IgD-negative memory B cell (primary cell): ENCODE data around the gene WDR33. TPM values are rescaled to one million over a fixed set of nuclear protein-coding genes. Genes with fewer than 3 reads are reported as not detected.
"Not testable (repeated sequence)": the region's sequence is repeated elsewhere in the genome, so short reads cannot be mapped to it uniquely, and the experiment has no call there.

Experiments used
- H3K27ac Mint-ChIP-seq, 3 donors: one replicate each; pipeline ENCODE4 v1.8.0; 2020 to 2022; ENCODE audit warnings: mild to moderate bottlenecking in 3 of 3, mixed read lengths in 3 of 3, moderate library complexity in 1 of 3
- H3K27me3 Mint-ChIP-seq: one replicate; pipeline ENCODE4 v1.8.0; 2021; ENCODE audit warnings: mixed read lengths
- H3K36me3 Mint-ChIP-seq: one replicate; pipeline ENCODE4 v1.8.0; 2020; ENCODE audit warnings: mild to moderate bottlenecking, mixed read lengths
- H3K4me1 Mint-ChIP-seq, 3 donors: one replicate each; pipeline ENCODE4 v1.8.0; 2020 to 2022; ENCODE audit warnings: mixed read lengths in 3 of 3, mild to moderate bottlenecking in 1 of 3
- H3K4me3 Mint-ChIP-seq, 4 donors: one replicate each; pipeline ENCODE4 v1.8.0; 2020 to 2022; ENCODE audit warnings: mild to moderate bottlenecking in 4 of 4, mixed read lengths in 4 of 4, moderate library complexity in 3 of 4
- H3K9me3 Mint-ChIP-seq, 3 donors: one replicate each; pipeline ENCODE4 v1.8.0; 2020 to 2021; ENCODE audit warnings: mixed read lengths in 3 of 3, mild to moderate bottlenecking in 1 of 3
- polyA plus RNA-seq: library from polyadenylated mRNA; unstranded; fragments of 300-500 nt; fragmentation: Illumina TruSeq; gene quantifications from one replicate; pipeline ENCODE4 v1.2.3, GENCODE V29; 2021

Gene WDR33
- polyA plus RNA-seq, 1 donor from 2014 or later: 39.5 TPM

- Mint-ChIP-seq H3K27ac (no peak overlapping the region), H3K27me3 (no peaks in the 10 kb centered on the region), H3K36me3 (peaks cover 9% of the 10 kb centered on the region), H3K9me3 (no peaks in the 10 kb centered on the region), H3K4me3 (no peak overlapping the region), H3K4me1 (peaks cover 0 to 2% (median 2%) of the 10 kb centered on the region in 3 donors)
Observed at GRCh38 chr2:127762846-127763245, 48.1 kb downstream of the WDR33 start.

DNA sequence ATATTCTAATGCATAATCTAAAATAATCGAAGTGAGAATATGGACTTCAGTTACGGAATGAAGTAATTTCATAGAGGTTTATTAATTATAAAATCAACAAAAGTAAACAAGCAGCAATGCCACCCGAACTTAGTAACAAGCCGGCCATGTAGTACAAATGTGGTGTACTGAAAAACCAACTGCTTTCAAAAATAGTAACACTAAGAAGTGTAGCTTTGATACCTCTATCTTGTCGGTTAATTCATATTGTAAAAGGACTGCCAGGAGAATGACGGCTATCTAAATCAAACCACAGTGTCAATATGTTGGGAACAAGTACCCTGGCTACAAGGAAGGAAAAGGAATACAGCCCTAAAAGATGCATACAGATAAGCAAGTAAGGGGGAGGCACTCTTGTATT, 48.5 kb downstream of the WDR33 start:
- Mint-ChIP-seq H3K4me1 (peaks cover 0 to 2% (median 2%) of the 10 kb centered on the region in 3 donors), H3K9me3 (no peaks in the 10 kb centered on the region), H3K27ac (no peak overlapping the region), H3K4me3 (no peak overlapping the region), H3K36me3 (peaks cover 9% of the 10 kb centered on the region), H3K27me3 (no peaks in the 10 kb centered on the region)

DNA sequence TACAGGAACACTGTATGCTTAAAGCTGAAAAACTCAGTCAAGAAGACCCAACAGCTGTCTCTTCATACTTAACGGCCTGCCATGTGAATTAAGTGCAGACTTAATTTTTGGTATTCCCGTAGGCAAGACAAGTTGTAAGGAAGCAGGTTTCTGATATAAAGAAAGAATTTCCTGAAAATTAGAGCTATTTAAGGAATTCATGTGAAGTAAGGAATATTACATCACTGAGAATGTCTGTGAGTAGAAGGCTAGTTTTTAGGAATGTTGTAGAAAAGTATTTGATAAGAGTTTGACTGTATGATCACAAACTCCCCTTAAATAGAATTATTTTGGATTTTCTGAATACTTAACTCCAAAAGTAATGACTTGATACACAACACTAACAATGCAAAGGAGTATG, 51.0 kb downstream of the WDR33 start:
- H3K9me3 Mint-ChIP-seq: no peaks in the 10 kb centered on the region
- H3K27me3 Mint-ChIP-seq: no peaks in the 10 kb centered on the region
- H3K27ac Mint-ChIP-seq: no peak overlapping the region
- H3K4me1 Mint-ChIP-seq: no peaks in the 10 kb centered on the region
- no peak overlapping the region for H3K4me3 Mint-ChIP-seq
- peaks cover 8% of the 10 kb centered on the region for H3K36me3 Mint-ChIP-seq

DNA sequence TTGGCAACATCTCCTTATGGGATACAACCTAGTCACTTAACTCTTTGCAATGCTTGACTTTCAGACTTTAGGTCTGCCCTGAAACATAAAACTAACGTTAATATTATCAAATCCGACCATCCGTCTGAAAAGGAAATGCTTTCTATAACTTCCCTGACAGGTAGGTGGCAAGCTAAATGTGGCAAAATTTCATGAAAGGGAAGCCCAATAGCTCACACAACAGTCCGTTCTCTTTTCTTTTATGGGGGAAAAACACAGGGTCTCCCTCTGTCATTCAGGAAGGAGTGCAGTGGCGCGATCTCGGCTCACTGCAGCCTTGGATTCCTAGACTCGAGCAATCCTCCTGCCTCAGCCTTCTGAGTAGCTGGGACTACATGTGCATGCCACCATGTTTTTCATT, 56.8 kb downstream of the WDR33 start:
- no peak overlapping the region for H3K4me3 Mint-ChIP-seq
- H3K4me1 Mint-ChIP-seq: peaks cover 6 to 9% (median 7%) of the 10 kb centered on the region in 3 donors
- H3K9me3 Mint-ChIP-seq: no peaks in the 10 kb centered on the region
- H3K27ac Mint-ChIP-seq: no peak overlapping the region
- no peaks in the 10 kb centered on the region for H3K36me3 Mint-ChIP-seq
- H3K27me3 Mint-ChIP-seq: no peaks in the 10 kb centered on the region

DNA sequence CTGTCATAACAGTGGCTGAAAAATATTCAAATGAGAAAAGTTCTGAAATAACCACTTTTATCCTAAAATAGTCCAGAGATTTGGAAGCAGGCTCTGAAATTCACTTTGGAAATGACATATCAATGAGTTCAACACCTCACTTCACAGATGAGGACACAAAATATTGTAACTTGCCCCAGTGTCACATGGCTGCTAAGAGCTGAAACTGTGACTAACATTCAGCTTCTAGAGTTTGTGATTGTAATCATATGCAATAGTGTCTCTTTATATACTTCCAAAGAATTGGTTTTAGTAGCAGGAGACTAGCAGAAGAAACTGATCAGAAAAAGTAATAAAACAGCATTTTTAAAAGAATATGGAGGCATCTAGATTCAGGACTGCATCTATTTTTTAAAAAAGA, 57.6 kb downstream of the WDR33 start:
- H3K27ac Mint-ChIP-seq: no peak overlapping the region

GRCh38 chr2:127749537-127749936, 61.4 kb downstream of the WDR33 start:
- Mint-ChIP-seq H3K27ac (peak overlapping the region; percentile 23 to 96 (median 88)), H3K4me3 (peak overlapping the region; percentile 1 to 85 (median 54)), H3K4me1 (peaks cover 8 to 10% (median 10%) of the 10 kb centered on the region in 3 donors)
- H3K36me3 Mint-ChIP-seq, H3K9me3 Mint-ChIP-seq, H3K27me3 Mint-ChIP-seq: not testable (repeated sequence)

More for the DNA sequence above, 57.6 kb downstream of the WDR33 start:
- Mint-ChIP-seq H3K9me3 (no peaks in the 10 kb centered on the region), H3K27me3 (no peaks in the 10 kb centered on the region), H3K36me3 (no peaks in the 10 kb centered on the region), H3K4me3 (no peak overlapping the region), H3K4me1 (peaks cover 7 to 10% (median 8%) of the 10 kb centered on the region in 3 donors)

DNA sequence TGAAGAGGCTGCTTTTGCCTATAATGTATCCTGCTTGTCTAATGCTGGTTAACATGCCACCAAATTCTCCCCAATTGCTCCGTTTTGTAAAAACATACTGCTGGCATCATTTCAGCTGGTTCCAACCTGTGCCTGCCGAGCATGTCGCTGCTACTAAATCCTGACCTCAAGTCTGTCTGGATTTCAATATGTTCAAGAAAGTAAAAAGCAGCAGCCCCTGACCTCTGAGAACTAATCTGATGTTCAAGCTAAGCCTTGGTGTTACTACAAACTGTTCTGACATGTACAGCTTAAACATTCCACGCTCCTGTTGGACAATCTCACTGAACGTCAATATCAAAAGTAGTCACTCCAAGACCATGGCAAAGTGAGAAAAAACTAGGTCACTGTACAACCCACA, 63.4 kb downstream of the WDR33 start:
- H3K4me3 Mint-ChIP-seq: no peak overlapping the region
- peaks cover 7% of the 10 kb centered on the region for H3K36me3 Mint-ChIP-seq
- H3K27ac Mint-ChIP-seq: no peak overlapping the region
- H3K4me1 Mint-ChIP-seq: peaks cover 8 to 10% (median 10%) of the 10 kb centered on the region in 3 donors
- no peaks in the 10 kb centered on the region for H3K27me3 Mint-ChIP-seq
- H3K9me3 Mint-ChIP-seq: no peaks in the 10 kb centered on the region

DNA sequence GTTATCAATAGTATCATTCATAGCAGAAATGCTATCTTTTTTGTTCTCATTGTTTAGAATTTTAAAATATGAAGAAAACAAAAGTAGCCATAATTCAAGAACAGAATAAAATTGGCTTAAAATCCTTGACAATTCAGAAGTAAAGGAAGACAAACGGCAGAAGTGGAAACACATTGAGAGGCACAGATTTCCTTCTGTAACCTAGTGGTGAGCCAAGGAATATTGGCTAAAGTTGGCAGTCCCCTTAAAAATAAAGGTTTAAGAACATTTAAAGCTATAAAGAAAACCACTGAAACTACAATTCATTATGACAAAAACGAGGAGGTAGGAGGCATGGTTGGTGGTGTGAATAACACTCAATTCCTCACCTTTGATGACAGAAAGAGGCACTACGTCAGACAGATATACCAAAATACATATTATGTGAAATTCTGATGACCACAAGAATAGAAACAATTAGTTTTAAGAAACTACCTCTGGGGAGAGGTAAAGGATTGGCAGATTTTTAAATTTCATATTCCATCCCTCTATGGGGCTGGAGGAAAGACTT, 67.4 kb downstream of the WDR33 start:
- Mint-ChIP-seq H3K27ac (peak overlapping the region in 1 of 3 donors; percentile 33), H3K36me3 (peaks cover 7% of the 10 kb centered on the region), H3K4me1 (peaks cover 2 to 7% (median 2%) of the 10 kb centered on the region in 3 donors), H3K4me3 (no peak overlapping the region), H3K27me3 (no peaks in the 10 kb centered on the region), H3K9me3 (no peaks in the 10 kb centered on the region)

GRCh38 chr2:127740665-127741288, 70.2 kb downstream of the WDR33 start:
- H3K9me3 Mint-ChIP-seq: no peaks in the 10 kb centered on the region
- peaks cover 5% of the 10 kb centered on the region for H3K36me3 Mint-ChIP-seq
- H3K4me3 Mint-ChIP-seq: no peak overlapping the region
- peak overlapping the region in 1 of 3 donors; percentile 14 for H3K27ac Mint-ChIP-seq
- H3K4me1 Mint-ChIP-seq: peaks cover 2 to 3% (median 2%) of the 10 kb centered on the region in 3 donors
- H3K27me3 Mint-ChIP-seq: no peaks in the 10 kb centered on the region

GRCh38 chr2:127739800-127740199, 71.2 kb downstream of the WDR33 start:
- H3K4me1 Mint-ChIP-seq: peaks cover 0 to 3% (median 2%) of the 10 kb centered on the region in 3 donors
- H3K36me3 Mint-ChIP-seq: peaks cover 3% of the 10 kb centered on the region
- H3K27ac Mint-ChIP-seq: no peak overlapping the region
- H3K9me3 Mint-ChIP-seq: no peaks in the 10 kb centered on the region
- H3K4me3 Mint-ChIP-seq: no peak overlapping the region
- H3K27me3 Mint-ChIP-seq: no peaks in the 10 kb centered on the region

DNA sequence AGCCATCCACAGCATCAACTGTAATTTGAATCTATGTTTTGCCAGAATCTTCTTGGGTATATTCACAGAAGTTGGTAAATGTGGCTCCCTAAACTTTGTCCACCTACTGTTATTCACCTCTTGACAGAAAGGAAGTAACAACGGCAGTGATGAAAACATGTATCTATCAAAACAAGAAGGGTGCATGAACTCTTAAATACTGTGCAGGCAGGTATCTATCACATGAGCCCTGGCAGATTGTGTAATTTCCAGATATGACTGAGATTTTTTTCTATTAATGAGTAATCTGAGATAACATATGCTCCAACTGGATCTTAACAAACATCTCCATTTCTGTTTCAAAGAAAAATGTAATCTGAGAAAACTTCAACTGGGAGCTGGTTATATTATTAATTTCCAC, 73.1 kb downstream of the WDR33 start:
- Mint-ChIP-seq H3K9me3 (no peaks in the 10 kb centered on the region), H3K27ac (no peak overlapping the region), H3K36me3 (no peaks in the 10 kb centered on the region), H3K4me3 (no peak overlapping the region), H3K27me3 (no peaks in the 10 kb centered on the region), H3K4me1 (peaks cover 0 to 3% (median 2%) of the 10 kb centered on the region in 3 donors)

- H3K27me3 Mint-ChIP-seq: no peaks in the 10 kb centered on the region
- H3K4me1 Mint-ChIP-seq: no peaks in the 10 kb centered on the region
- H3K27ac Mint-ChIP-seq: no peak overlapping the region
- H3K9me3 Mint-ChIP-seq: no peaks in the 10 kb centered on the region
- no peak overlapping the region for H3K4me3 Mint-ChIP-seq
- no peaks in the 10 kb centered on the region for H3K36me3 Mint-ChIP-seq
Observed at GRCh38 chr2:127735537-127736399, 75.2 kb downstream of the WDR33 start.

- Mint-ChIP-seq H3K4me1 (no peaks in the 10 kb centered on the region), H3K27ac (no peak overlapping the region), H3K4me3 (no peak overlapping the region), H3K27me3 (no peaks in the 10 kb centered on the region), H3K36me3 (no peaks in the 10 kb centered on the region), H3K9me3 (no peaks in the 10 kb centered on the region)
Observed at GRCh38 chr2:127735044-127735443, 75.9 kb downstream of the WDR33 start.

DNA sequence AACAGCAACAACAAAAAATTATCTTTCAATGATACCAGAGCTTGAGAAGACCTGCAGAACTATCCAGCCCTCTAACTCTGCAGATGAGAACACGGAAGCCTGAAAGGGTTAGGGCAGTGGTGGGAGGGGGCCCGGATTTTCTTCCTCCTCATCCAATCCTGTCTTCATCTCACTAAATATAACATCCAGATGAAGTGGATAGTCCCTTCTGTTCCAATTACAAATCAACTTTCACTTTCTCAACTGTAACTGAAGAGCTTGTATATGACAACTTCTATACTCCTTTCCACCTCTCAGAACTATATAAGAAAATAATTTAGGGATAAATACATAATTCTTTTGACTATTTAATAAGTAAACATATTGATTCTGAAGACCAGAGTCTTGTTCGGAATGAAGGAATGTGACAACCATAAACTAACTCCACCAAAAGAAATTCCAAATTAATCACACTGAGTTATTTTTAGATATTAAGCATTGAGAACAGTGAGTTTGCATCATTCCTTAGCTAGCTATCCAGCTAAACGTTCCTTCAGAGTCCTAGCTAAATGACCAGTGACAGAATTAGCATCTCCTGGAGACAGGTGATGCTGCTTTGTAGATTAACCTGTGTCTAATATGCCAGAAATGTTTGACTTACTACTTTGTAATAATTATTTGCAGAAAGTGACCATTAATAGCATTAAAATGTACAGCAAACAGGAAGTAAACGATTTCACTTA, 77.0 kb downstream of the WDR33 start:
- no peaks in the 10 kb centered on the region for H3K36me3 Mint-ChIP-seq
- H3K9me3 Mint-ChIP-seq: no peaks in the 10 kb centered on the region
- H3K27ac Mint-ChIP-seq: no peak overlapping the region
- no peak overlapping the region for H3K4me3 Mint-ChIP-seq
- no peaks in the 10 kb centered on the region for H3K27me3 Mint-ChIP-seq
- no peaks in the 10 kb centered on the region for H3K4me1 Mint-ChIP-seq
